HG02571 (cell line): ENCODE results near the gene ARFGEF2.
"Not testable (repeated sequence)": the region's sequence is repeated elsewhere in the genome, so short reads cannot be mapped to it uniquely, and the experiment has no call there.

Experiments
- ATAC-seq: cut with Tn5 transposase; IDR thresholded peaks from one replicate; pipeline ENCODE4 v1.9.1; 2021; ENCODE audit warnings: mild to moderate bottlenecking, moderate library complexity; ENCODE audit not compliant: unreplicated experiment

The ARFGEF2 gene

GRCh38 chr20:48926821-48927220, 5.3 kb downstream of the ARFGEF2 start:
- ATAC-seq = no peak

GRCh38 chr20:48928832-48929725, 7.6 kb downstream of the ARFGEF2 start:
- ATAC-seq = no peak

- ATAC-seq = no peak
Measured at GRCh38 chr20:48930035-48930434, 8.5 kb downstream of the ARFGEF2 start.

GRCh38 chr20:48930878-48931277, 9.4 kb downstream of the ARFGEF2 start:
- no peak for ATAC-seq

GRCh38 chr20:48931527-48932374, 10.2 kb downstream of the ARFGEF2 start:
- no peak for ATAC-seq

- no peak for ATAC-seq
Measured at GRCh38 chr20:48932375-48932941, 10.9 kb downstream of the ARFGEF2 start.

DNA sequence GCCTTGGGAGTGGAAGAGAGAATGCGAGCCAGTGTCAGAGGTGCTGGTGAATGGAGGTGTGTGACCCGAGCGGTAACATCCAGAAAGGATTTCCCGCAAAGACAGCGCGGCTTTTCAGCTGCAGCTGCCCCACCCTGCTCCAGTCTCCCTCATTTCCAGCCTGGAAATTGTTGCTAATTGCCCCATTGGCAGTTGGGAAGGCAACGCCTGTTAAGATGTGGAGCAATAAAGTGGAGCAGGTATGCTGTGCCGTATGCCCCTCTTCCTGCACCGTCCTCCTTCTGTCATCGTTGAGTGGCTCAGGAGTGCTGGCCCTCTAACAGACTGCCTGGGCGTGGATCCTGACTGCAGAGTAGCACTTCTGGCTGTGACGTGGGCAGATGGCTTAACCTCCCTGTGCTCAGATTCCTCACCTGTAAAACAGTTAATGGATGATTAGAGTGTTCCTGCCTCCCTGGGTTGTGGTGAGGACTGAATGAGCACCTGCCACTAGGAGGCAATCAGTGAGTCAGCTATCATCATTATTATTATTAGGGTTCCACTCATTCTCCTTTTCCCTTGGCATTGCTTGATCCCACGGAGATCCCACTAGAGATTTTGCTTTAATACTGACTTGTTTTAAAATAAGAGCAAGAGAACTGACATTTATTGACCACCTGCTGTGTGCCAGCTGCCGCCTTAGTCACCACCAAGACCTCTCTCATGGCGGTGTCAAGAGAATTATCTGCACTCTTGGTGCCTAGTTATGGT, 11.7 kb downstream of the ARFGEF2 start:
- no peak for ATAC-seq

DNA sequence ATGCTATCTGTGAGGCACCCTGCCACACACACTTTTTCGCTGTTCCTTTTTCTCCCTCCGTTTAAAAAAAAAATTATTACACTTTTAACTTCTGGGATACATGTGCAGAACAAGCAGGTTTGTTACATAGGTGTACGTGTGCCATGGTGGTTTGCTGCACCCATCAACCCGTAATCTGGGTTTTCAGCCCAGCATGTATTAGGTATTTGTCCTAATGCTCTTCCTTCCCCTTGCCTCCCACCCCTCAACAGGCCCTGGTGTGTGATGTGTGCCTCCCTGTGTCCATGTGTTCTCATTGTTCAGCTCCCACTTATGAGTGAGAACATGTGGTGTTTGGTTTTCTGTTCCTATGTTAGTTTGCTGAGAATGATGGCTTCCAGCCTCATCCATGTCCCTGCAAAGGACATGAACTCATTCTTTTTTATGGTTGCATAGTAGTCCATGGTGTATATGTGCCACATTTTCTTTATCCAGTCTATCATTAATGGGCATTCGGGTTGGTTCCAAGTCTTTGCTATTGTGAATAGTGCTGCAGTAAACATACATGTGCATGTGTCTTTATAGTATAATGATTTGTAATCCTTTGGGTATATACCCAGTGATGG, 12.9 kb downstream of the ARFGEF2 start:
- ATAC-seq = not testable (repeated sequence)

- ATAC-seq = not testable (repeated sequence)
Measured at GRCh38 chr20:48934966-48935365, 13.5 kb downstream of the ARFGEF2 start.

- not testable (repeated sequence) for ATAC-seq
Measured at GRCh38 chr20:48936178-48936577, 14.7 kb downstream of the ARFGEF2 start.

GRCh38 chr20:48937674-48938073, 16.2 kb downstream of the ARFGEF2 start:
- ATAC-seq = no peak

DNA sequence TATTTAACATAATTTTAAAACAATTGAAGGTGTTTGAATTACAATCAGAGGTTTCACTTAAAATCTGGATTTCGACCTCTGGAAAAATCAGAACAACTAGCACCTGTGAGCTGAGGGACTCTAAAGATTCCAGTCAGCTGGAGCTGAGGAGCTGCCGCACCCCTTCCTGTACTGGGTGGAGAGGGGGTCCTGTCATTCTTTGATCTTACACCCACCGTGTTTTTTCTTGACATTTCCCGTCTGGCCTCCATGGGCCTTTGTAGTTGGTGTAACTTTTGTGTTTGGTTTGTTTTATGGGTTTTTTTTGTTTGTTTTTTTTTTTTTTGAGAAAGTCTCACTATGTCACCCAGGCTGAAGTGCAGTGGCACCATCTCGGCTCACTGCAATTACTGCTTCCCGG, 17.2 kb downstream of the ARFGEF2 start:
- no peak for ATAC-seq

DNA sequence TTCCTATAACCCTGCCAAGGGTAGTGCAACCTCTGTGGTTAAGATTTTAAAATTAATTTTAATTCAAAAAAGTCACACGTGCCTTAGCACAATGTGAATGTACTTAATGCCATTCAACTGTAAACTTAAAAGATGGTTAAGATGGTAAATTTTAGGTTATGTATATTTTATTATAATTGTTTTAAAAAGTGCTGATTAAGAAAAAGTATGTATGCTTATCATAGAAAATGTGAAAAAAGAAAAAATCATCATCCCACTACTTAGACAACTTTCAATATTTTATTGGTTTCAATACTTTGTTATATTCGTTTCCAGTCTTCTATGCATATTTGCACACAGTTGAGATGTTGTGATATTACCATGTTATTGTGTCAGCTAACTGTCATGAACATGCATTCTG, 18.7 kb downstream of the ARFGEF2 start:
- ATAC-seq = no peak

DNA sequence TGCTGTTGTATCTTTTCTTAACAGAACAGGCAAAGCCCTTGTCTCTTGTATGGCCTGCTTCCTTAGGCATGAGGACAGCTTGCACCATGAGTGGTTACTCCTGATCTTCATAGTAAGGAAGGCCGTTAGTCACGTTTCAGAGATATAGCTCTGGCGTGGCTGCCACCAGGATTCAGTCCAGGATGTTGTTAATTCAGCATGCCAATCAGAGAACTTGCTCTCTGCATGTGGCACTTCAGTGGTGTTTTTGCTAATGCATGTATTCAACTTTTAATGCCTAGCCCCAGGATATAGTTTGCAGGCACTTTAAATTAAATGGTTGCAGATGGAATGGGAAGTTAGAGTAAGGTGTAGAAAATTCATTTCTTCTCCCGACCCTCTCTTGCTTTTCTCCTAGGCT, 20.0 kb downstream of the ARFGEF2 start:
- ATAC-seq = no peak

- ATAC-seq = no peak
Measured at GRCh38 chr20:48942730-48943129, 21.2 kb downstream of the ARFGEF2 start.

GRCh38 chr20:48944663-48945297, 23.3 kb downstream of the ARFGEF2 start:
- no peak for ATAC-seq

DNA sequence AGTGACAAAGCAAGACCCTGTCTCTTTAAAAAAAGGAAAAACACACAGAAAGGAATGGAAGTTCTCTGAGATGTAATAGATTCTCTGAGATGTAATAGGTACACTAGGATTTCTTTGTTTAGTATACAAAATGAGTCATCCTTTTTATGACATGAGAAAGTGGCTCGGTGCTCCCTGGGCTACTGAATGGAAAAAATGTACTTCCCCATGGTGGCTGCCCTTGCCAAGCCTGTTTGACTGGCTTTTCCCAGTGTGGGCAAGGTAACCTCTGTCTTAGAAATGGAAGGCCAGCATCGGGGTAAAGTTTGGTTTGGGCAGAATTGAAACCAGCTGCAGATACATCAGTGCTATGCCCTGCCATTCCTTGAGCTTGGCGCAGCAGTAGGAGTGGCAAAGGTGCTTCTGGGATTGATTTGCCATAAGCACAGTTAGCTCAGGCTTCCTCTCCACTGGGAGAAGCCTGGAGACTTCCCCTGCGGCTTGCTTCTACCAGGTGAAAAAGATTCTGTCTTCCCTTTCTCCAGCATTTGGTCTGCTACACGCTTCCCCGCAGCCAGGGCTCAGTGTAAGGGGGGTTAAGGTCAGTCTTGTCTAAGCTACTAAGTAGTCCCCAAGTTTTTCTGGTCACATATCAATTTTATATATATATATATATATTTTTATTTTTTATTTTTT, 24.5 kb downstream of the ARFGEF2 start:
- no peak for ATAC-seq

GRCh38 chr20:48948612-48949011, 27.1 kb downstream of the ARFGEF2 start:
- no peak for ATAC-seq
